Measurements from ENCODE around the gene BOD1. TPM values are rescaled to one million over a fixed set of nuclear protein-coding genes. Genes with fewer than 3 reads are reported as not detected.

BOD1 gene
- total and polyA plus RNA-seq, 2 of the 8 experiments (the other 6 are each of a cell fraction or from before 2014, with no cell fraction given) = 107 to 149 TPM

GRCh38 chr5:173624282-173624681, 7.8 kb upstream of the BOD1 start (continued):
- TF ChIP-seq CREB1 (IDR thresholded peaks at IDR 0.05) = no peak
- no peak for TF ChIP-seq GABPA (IDR thresholded peaks at IDR 0.05; ENCODE audit: borderline replicate concordance, insufficient read depth, low read length)

Measured in H1 (cell line).